Measurements from ENCODE around the gene THBD.

GRCh38 chr20:23024701-23025100 is 24.8 kb downstream of the THBD start:
- TF ChIP-seq SUZ12 (IDR thresholded peaks at IDR 0.05) (no peak), FOXK2 (IDR thresholded peaks at IDR 0.05) (no peak), SP1 (IDR thresholded peaks at IDR 0.05) (no peak), TARDBP (IDR thresholded peaks at IDR 0.05) (no peak), BHLHE40 (IDR thresholded peaks at IDR 0.05; ENCODE audit: borderline replicate concordance) (no peak), PKNOX1 (IDR thresholded peaks at IDR 0.05) (no peak), FOXM1 (IDR thresholded peaks at IDR 0.05; ENCODE audit: borderline replicate concordance) (no peak), NFRKB (IDR thresholded peaks at IDR 0.05) (no peak), CTBP1 (IDR thresholded peaks at IDR 0.05; ENCODE audit: borderline replicate concordance) (no peak), HDGF (IDR thresholded peaks at IDR 0.05; ENCODE audit: borderline replicate concordance) (no peak), ELF4 (IDR thresholded peaks at IDR 0.05) (no peak), ZNF384 (IDR thresholded peaks at IDR 0.05) (no peak)
